IMR-90 (cell line): ENCODE data around the gene RAB19. TPM values are rescaled to one million over a fixed set of nuclear protein-coding genes. Genes with fewer than 3 reads are reported as not detected.
"Not testable (repeated sequence)": the region's sequence is repeated elsewhere in the genome, so short reads cannot be mapped to it uniquely, and the experiment has no call there.

Experiments used
- ATAC-seq: fragments of 200-7000 bp; cut with Tn5 transposase; 2 replicates; pipeline ENCODE4 v1.9.1; 2020; ENCODE audit warnings: low read depth, mild to moderate bottlenecking, moderate library complexity
- BruUV-seq: library from RNA; stranded (reverse); fragments of 400-500 nt; replicated peaks from 2 replicates; lab custom pipeline; 2021; lab: Mats Ljungman, UMichigan
- CTCF ChIA-PET: fragments of 300-600 bp; formaldehyde crosslinking; extraction: SDS; loops from one replicate; lab custom pipeline; 2021; ENCODE audit warnings: antibody characterized with exemption; lab: Yijun Ruan, JAX
- POLR2A ChIA-PET: fragments of 300-600 bp; sonication (Branson Sonifier 250); formaldehyde crosslinking; loops from one replicate; lab custom pipeline; 2022; ENCODE audit warnings: antibody characterized with exemption; ENCODE audit not compliant: unreplicated experiment; lab: Charles Lee
- DNase-seq: peaks from one replicate; pipeline ENCODE4 v3.0.0; 2013
- H2AFZ ChIP-seq: replicated peaks from 2 replicates; pipeline ENCODE3; 2013; ENCODE audit warnings: low read length, mild to moderate bottlenecking; ENCODE audit not compliant: poor library complexity
- H2AK5ac ChIP-seq: 2 replicates; pipeline ENCODE4 v1.6.1; 2013; ENCODE audit warnings: low read depth, low read length, inconsistent platforms
- H2AK9ac ChIP-seq: replicated peaks from 2 replicates; pipeline ENCODE3; 2013; ENCODE audit warnings: mild to moderate bottlenecking, low read depth, low read length, moderate library complexity; ENCODE audit not compliant: poor library complexity
- H2BK120ac ChIP-seq: 2 replicates; pipeline ENCODE4 v1.6.1; 2013; ENCODE audit warnings: low read depth, low read length, inconsistent platforms
- H2BK15ac ChIP-seq: 3 replicates; pipeline ENCODE4 v1.6.1; 2013; ENCODE audit warnings: low read depth, low read length, inconsistent platforms
- H2BK20ac ChIP-seq: 2 replicates; pipeline ENCODE4 v1.6.1; 2013; ENCODE audit warnings: low read depth, mild to moderate bottlenecking, inconsistent platforms, low read length, moderate library complexity
- H2BK5ac ChIP-seq: 2 replicates; pipeline ENCODE4 v1.6.1; 2013; ENCODE audit warnings: mild to moderate bottlenecking, low read depth, low read length, inconsistent platforms; ENCODE audit not compliant: poor library complexity, severe bottlenecking
- H3K14ac ChIP-seq: replicated peaks from 2 replicates; pipeline ENCODE4 v1.6.1; 2013; ENCODE audit warnings: low read depth, low read length, inconsistent platforms
- H3K18ac ChIP-seq: 2 replicates; pipeline ENCODE4 v1.6.1; 2013; ENCODE audit warnings: low read depth, low read length, control low read depth
- H3K23ac ChIP-seq: 2 replicates; pipeline ENCODE4 v1.6.1; 2013; ENCODE audit warnings: low read depth, low read length, inconsistent platforms
- H3K27ac ChIP-seq: 2 replicates; pipeline ENCODE4 v1.5.1; 2013; ENCODE audit warnings: mild to moderate bottlenecking, control low read depth, low read length; ENCODE audit not compliant: insufficient read depth
- H3K27me3 ChIP-seq: 2 replicates; pipeline ENCODE4 v1.6.1; 2013; ENCODE audit warnings: low read length; ENCODE audit not compliant: control insufficient read depth, insufficient read depth
- H3K36me3 ChIP-seq: 2 replicates; pipeline ENCODE4 v1.6.1; 2013; ENCODE audit warnings: low read length, mixed read lengths; ENCODE audit not compliant: control insufficient read depth, insufficient read depth
- H3K4ac ChIP-seq: 2 replicates; pipeline ENCODE4 v1.6.1; 2013; ENCODE audit warnings: low read depth, low read length, inconsistent platforms
- H3K4me1 ChIP-seq: 2 replicates; pipeline ENCODE4 v1.6.1; 2013; ENCODE audit warnings: low read length, mixed read lengths; ENCODE audit not compliant: control insufficient read depth, insufficient read depth
- H3K4me2 ChIP-seq: 2 replicates; pipeline ENCODE4 v1.6.1; 2013; ENCODE audit warnings: low read depth, mild to moderate bottlenecking, control low read depth, low read length, moderate library complexity
- H3K4me3 ChIP-seq: 2 replicates; pipeline ENCODE4 v1.5.1; 2013; ENCODE audit warnings: low read depth, mild to moderate bottlenecking, control low read depth, low read length, moderate library complexity; ENCODE audit not compliant: insufficient read depth
- H3K56ac ChIP-seq: 2 replicates; pipeline ENCODE4 v1.6.1; 2013; ENCODE audit warnings: low read length, inconsistent platforms; ENCODE audit not compliant: insufficient read depth; ENCODE audit errors: extremely low read depth
- H3K79me1 ChIP-seq, 2 experiments: 2 replicates each; pipeline ENCODE4 v1.6.1; 2013; ENCODE audit warnings: low read length in 2 of 2, inconsistent platforms in 1 of 2, low read depth in 1 of 2
- H3K9ac ChIP-seq: 2 replicates; pipeline ENCODE4 v1.6.1; 2013; ENCODE audit warnings: low read depth, low read length, control low read depth
- H3K9me1 ChIP-seq: 2 replicates; pipeline ENCODE4 v1.6.1; 2013; ENCODE audit warnings: low read length, inconsistent platforms; ENCODE audit not compliant: insufficient read depth
- H3K9me3 ChIP-seq: 2 replicates; pipeline ENCODE4 v1.6.1; 2013; ENCODE audit warnings: low read length; ENCODE audit not compliant: control insufficient read depth, insufficient read depth
- H4K20me1 ChIP-seq: 2 replicates; pipeline ENCODE4 v1.6.1; 2013; ENCODE audit warnings: low read length, inconsistent platforms; ENCODE audit not compliant: insufficient read depth
- H4K5ac ChIP-seq: 2 replicates; pipeline ENCODE4 v1.6.1; 2013; ENCODE audit warnings: mild to moderate bottlenecking, low read depth, low read length, control low read depth
- H4K8ac ChIP-seq, 2 experiments: 2 replicates each; pipeline ENCODE4 v1.6.1; 2013; ENCODE audit warnings: low read depth in 2 of 2, low read length in 2 of 2, control low read depth in 1 of 2, inconsistent platforms in 1 of 2
- H4K91ac ChIP-seq: 2 replicates; pipeline ENCODE4 v1.6.1; 2013; ENCODE audit warnings: low read depth, low read length, inconsistent platforms; ENCODE audit not compliant: insufficient read depth
- CHD1 ChIP-seq: IDR thresholded peaks from 2 replicates; pipeline ENCODE4 v1.6.1; 2012; ENCODE audit warnings: low read depth, low read length, improper control_type of control experiment
- CTCF ChIP-seq: conservative IDR thresholded peaks from 2 replicates; pipeline ENCODE4 v1.5.1; 2012; ENCODE audit warnings: mild to moderate bottlenecking, low read depth, low read length, improper control_type of control experiment
- WGBS, 2 experiments: methylation state at CpG; one replicate each; pipeline versions ENCODE4 v1.1.5 to v1.1.7; 2013; ENCODE audit warnings: missing lambda C conversion rate in 2 of 2; ENCODE audit not compliant: insufficient read length in 1 of 2; ENCODE audit errors: extremely low coverage in 2 of 2; 5-methylcytosine and 5-hydroxymethylcytosine counted together
- dilution Hi-C: fragments of 300-500 bp; cut with HindIII; formaldehyde crosslinking; loops from one replicate; pipeline ENCODE4 v1.14.3; 2018; ENCODE audit warnings: low sequenced_read_pairs; ENCODE audit not compliant: unreplicated experiment
- in situ Hi-C: fragments of 300-500 bp; cut with MboI; formaldehyde crosslinking; loops from 3 replicates; pipeline ENCODE4 v1.14.3; 2019; ENCODE audit warnings: low sequenced_read_pairs, inconsistent platforms, mixed read lengths
- intact Hi-C: fragments of 100-400 bp; cut with micrococcal nuclease; formaldehyde crosslinking; loops from 2 replicates; pipeline ENCODE4 v1.10.0; 2022
- polyA plus RNA-seq, 3 experiments: library from polyadenylated mRNA; depleted of rRNA; stranded (reverse); fragments of >200 nt; gene quantifications; 2 replicates each; pipeline ENCODE4 v1.2.3, GENCODE V29; 2012; ENCODE audit warnings: low replicate concordance in 1 of 3
- total RNA-seq: library from RNA; depleted of rRNA; stranded (reverse); fragments of >200 nt; gene quantifications from 2 replicates; pipeline ENCODE4 v1.2.3, GENCODE V29; 2012

The RAB19 gene
- total and polyA plus RNA-seq, 2 of the 4 experiments (the other 2 are of a cell fraction): not detected

DNA sequence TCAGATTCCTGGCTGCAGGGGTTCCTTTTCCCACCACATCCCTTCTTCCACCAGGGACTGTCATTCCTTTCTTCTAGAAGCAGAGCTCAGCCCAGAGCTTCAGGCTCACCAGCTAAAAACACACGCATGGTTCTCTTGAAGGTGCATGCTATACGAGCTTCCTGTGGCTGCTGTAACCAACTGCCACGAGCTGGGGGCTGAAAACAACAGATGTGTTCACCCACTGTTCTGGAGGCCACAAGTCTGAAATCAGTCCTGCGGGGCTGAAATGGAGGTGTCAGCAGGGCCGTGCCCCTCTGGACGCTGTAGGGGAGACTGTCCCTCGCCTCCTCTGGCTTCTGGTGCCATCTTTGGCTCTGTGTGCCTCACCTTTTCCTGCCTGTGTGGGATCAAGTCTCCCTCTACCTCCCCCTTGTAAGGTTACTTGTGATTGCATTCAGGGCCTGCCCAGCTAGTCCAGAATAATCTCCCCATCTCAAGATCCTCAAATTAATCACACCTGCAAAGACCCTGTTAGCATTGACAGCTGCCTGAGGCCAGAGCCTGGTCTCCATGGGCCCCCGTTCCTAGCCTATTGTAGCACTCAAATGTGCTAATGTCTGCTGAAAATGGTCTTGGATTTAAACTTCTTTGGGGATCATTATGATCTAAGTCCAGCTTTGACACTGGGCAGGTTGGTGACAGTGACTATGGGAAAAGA lies 13.7 kb downstream of the RAB19 start:
- H3K18ac ChIP-seq: no peak overlapping the region
- H3K4me2 ChIP-seq: no peak overlapping the region
- peaks cover 26% of the 10 kb centered on the region for H3K27me3 ChIP-seq
- H3K4me1 ChIP-seq: peaks cover 4% of the 10 kb centered on the region; the same call in 1 of the 2 replicates
- H2AK5ac ChIP-seq: no peak overlapping the region
- no peak overlapping the region for H3K14ac ChIP-seq
- no peak overlapping the region for H3K23ac ChIP-seq
- 0 out of 2 replicates have a peak, but pooled peaks cover 2% of the 10 kb centered on the region for H3K9me3 ChIP-seq
- no peak overlapping the region for H3K56ac ChIP-seq
- H4K5ac ChIP-seq: no peak overlapping the region
- no peaks in the 10 kb centered on the region for H3K36me3 ChIP-seq
- H4K20me1 ChIP-seq: no peaks in the 10 kb centered on the region
- WGBS, 2 experiments: 52% methylated on average over 3 of the region's 8 CpGs; no CpG with 5 or more reads in 1 of the 2 experiments
- no peak overlapping the region for H3K27ac ChIP-seq
- ATAC-seq: no peak
- no peak overlapping the region for H2BK15ac ChIP-seq
- no peak overlapping the region for H2BK20ac ChIP-seq
- H2AK9ac ChIP-seq: no peak overlapping the region
- H3K4me3 ChIP-seq: no peak overlapping the region
- no peak overlapping the region for H2BK5ac ChIP-seq
- intact Hi-C loops (no loop called here), in situ Hi-C loops (no loop called here), dilution Hi-C loops (no loop called here)
- no TSS peak for BruUV-seq
- no peaks in the 10 kb centered on the region for H3K79me1 ChIP-seq
- no peak overlapping the region for H4K8ac ChIP-seq
- H2BK120ac ChIP-seq: no peak overlapping the region
- no peak overlapping the region for H2AFZ ChIP-seq
- no peak for TF ChIP-seq CTCF
- TF ChIP-seq CHD1: no peak
- H3K9me1 ChIP-seq: no peaks in the 10 kb centered on the region
- no peak overlapping the region for H3K9ac ChIP-seq
- CTCF ChIA-PET: interaction anchor here (0.7 kb wide), 1 partner anchor 59 kb away, joined by 6 read pairs; no protein-coding TSS in a partner anchor
- no peak overlapping the region for H3K4ac ChIP-seq
- POLR2A ChIA-PET: interaction anchor here (0.7 kb wide), 1 partner anchor 244 kb away, joined by 17 read pairs; no protein-coding TSS in a partner anchor
- no peak overlapping the region for H4K91ac ChIP-seq
- DNase-seq: no peak

- WGBS, 2 experiments: no CpG with 5 or more reads among the region's 5 CpGs
- H4K20me1 ChIP-seq, H3K9me3 ChIP-seq, ATAC-seq, in situ Hi-C loops, H2AFZ ChIP-seq, H3K9ac ChIP-seq, H2BK20ac ChIP-seq, CTCF ChIA-PET, H3K56ac ChIP-seq, dilution Hi-C loops, H4K5ac ChIP-seq, H3K4me3 ChIP-seq, H3K4me2 ChIP-seq, H2BK120ac ChIP-seq, H3K4me1 ChIP-seq, H2AK5ac ChIP-seq, H4K8ac ChIP-seq, BruUV-seq, H3K18ac ChIP-seq, H3K9me1 ChIP-seq, H2BK5ac ChIP-seq, DNase-seq, H3K27ac ChIP-seq, H3K36me3 ChIP-seq, H4K91ac ChIP-seq, H3K14ac ChIP-seq, H3K79me1 ChIP-seq, H2BK15ac ChIP-seq, H3K4ac ChIP-seq, H3K23ac ChIP-seq, H2AK9ac ChIP-seq, intact Hi-C loops: not testable (repeated sequence)
- POLR2A ChIA-PET: interaction anchor here (0.7 kb wide), 1 partner anchor 243 kb away, joined by 17 read pairs; no protein-coding TSS in a partner anchor
- peaks cover 26% of the 10 kb centered on the region for H3K27me3 ChIP-seq
These were observed 14.3 kb downstream of the RAB19 start for GRCh38 chr7:140418156-140418472.
